HepG2 (cell line): ENCODE results near the gene FOCAD. TPM values are rescaled to one million over a fixed set of nuclear protein-coding genes. Genes with fewer than 3 reads are reported as not detected.

Experiments
- ATAC-seq: fragments of 200-7000 bp; cut with Tn5 transposase; 3 replicates; pipeline ENCODE4 v1.9.1; 2020; ENCODE audit warnings: mild to moderate bottlenecking, moderate library complexity
- BruUV-seq: library from RNA; stranded (reverse); fragments of 400-500 nt; replicated peaks from 2 replicates; lab custom pipeline; 2021; lab: Mats Ljungman, UMichigan
- CTCF ChIA-PET: fragments of 300-600 bp; formaldehyde crosslinking; extraction: SDS; loops from one replicate; lab custom pipeline; 2021; ENCODE audit warnings: low total read pairs, inconsistent platforms, low intra/inter-chr PET ratio; lab: Yijun Ruan, JAX
- POLR2A ChIA-PET: fragments of 350-600 bp; sonication (Branson Sonifier 250); formaldehyde crosslinking; loops from one replicate; lab custom pipeline; 2020; ENCODE audit warnings: antibody characterized with exemption, inconsistent platforms; lab: Yijun Ruan, JAX
- DNase-seq: peaks from one replicate; pipeline ENCODE4 v3.0.0-alpha.2; 2015; ENCODE audit warnings: low spot score
- FAIRE-seq: peaks from 3 replicates; lab custom pipeline; 2011; peaks lifted over from hg19 to GRCh38; lab: Jason Lieb, UNC
- H2AFZ ChIP-seq: one replicate; pipeline ENCODE4 v1.6.1; 2011; ENCODE audit warnings: low read length, inconsistent platforms
- H3K27ac ChIP-seq: fragments of 300-600 bp; 3 replicates; pipeline ENCODE4 v1.8.0; 2011; ENCODE audit warnings: mixed run types, mild to moderate bottlenecking, mixed read lengths, low read length, inconsistent platforms; ENCODE audit not compliant: insufficient read depth; ENCODE audit errors: extremely low read length
- H3K27me3 ChIP-seq, 2 experiments: fragments of 200-600 bp in 1 of 2; 2 replicates in 1 of 2; 3 replicates in 1 of 2; pipeline versions ENCODE4 v1.6.0 to v1.8.0; 2011; ENCODE audit warnings: low read length in 2 of 2, mild to moderate bottlenecking in 2 of 2, moderate library complexity in 2 of 2, inconsistent platforms in 1 of 2; ENCODE audit not compliant: insufficient read depth in 2 of 2, control insufficient read depth in 1 of 2
- H3K36me3 ChIP-seq, 2 experiments: fragments of 200-600 bp in 1 of 2; replicated peaks in 1 of 2; 2 replicates in 1 of 2; 3 replicates in 1 of 2; pipeline versions ENCODE4 v1.5.1 to v1.8.0; 2011; ENCODE audit warnings: low read length in 2 of 2, inconsistent platforms in 1 of 2; ENCODE audit not compliant: insufficient read depth in 2 of 2, control insufficient read depth in 1 of 2
- H3K4me1 ChIP-seq: 2 replicates; pipeline ENCODE4 v1.5.1; 2012; ENCODE audit warnings: low read length, inconsistent platforms; ENCODE audit not compliant: insufficient read depth
- H3K4me2 ChIP-seq: 2 replicates; pipeline ENCODE4 v1.6.0; 2011; ENCODE audit warnings: low read depth, low read length, inconsistent platforms
- H3K4me3 ChIP-seq, 3 experiments: fragments of 200-600 bp in 1 of 3; sonication (generic), shearing (Covaris generic) in 1 of 3; replicated peaks in 1 of 3; 2 replicates each; pipeline ENCODE4 v1.5.1; 2011 to 2016; ENCODE audit warnings: low read length in 3 of 3, inconsistent platforms in 2 of 3, low read depth in 2 of 3, mild to moderate bottlenecking in 2 of 3, control low read depth in 1 of 3, mixed read lengths in 1 of 3; ENCODE audit not compliant: insufficient read depth in 1 of 3
- H3K79me2 ChIP-seq: one replicate; pipeline ENCODE4 v1.6.1; 2011; ENCODE audit warnings: low read length, inconsistent platforms; ENCODE audit not compliant: insufficient read depth
- H3K9ac ChIP-seq: 2 replicates; pipeline ENCODE4 v1.6.0; 2011; ENCODE audit warnings: mild to moderate bottlenecking, low read depth, low read length, inconsistent platforms; ENCODE audit not compliant: insufficient read depth
- H3K9me3 ChIP-seq: 2 replicates; pipeline ENCODE4 v1.5.1; 2012; ENCODE audit warnings: mild to moderate bottlenecking, low read length
- H4K20me1 ChIP-seq: 2 replicates; pipeline ENCODE4 v1.6.0; 2011; ENCODE audit warnings: inconsistent platforms, mild to moderate bottlenecking, low read length, moderate library complexity; ENCODE audit not compliant: insufficient read depth
- CENPT ChIP-seq: sonication (generic); formaldehyde crosslinking; IDR thresholded peaks from 2 replicates; pipeline ENCODE4 v1.8.0; 2022; ENCODE audit warnings: low read depth, mild to moderate bottlenecking, moderate library complexity, missing genetic modification reagents
- SNAI1 ChIP-seq: sonication (generic); formaldehyde crosslinking; IDR thresholded peaks from 2 replicates; pipeline ENCODE4 v1.5.0; 2020; ENCODE audit warnings: mild to moderate bottlenecking, missing genetic modification reagents, borderline replicate concordance
- STAG1 ChIP-seq: sonication (generic); formaldehyde crosslinking; IDR thresholded peaks from 2 replicates; pipeline ENCODE4 v1.4.0; 2020; ENCODE audit warnings: missing genetic modification reagents
- TAF15 ChIP-seq: fragments of 200-400 bp; formaldehyde crosslinking; IDR thresholded peaks from one replicate; pipeline ENCODE4 v1.6.1; 2018; ENCODE audit warnings: mild to moderate bottlenecking, low read depth, low read length; ENCODE audit not compliant: poor library complexity, severe bottlenecking
- YY1 ChIP-seq: IDR thresholded peaks from 2 replicates; pipeline ENCODE4 v1.6.1; 2011; ENCODE audit warnings: low read length, low read depth, moderate library complexity, mild to moderate bottlenecking; ENCODE audit not compliant: insufficient read depth, insufficient replicate concordance
- ZNF260 ChIP-seq: sonication (generic); formaldehyde crosslinking; IDR thresholded peaks from 2 replicates; pipeline ENCODE4 v1.4.0; 2020; ENCODE audit warnings: missing genetic modification reagents, low read depth, mild to moderate bottlenecking, borderline replicate concordance
- ZNF382 ChIP-seq: sonication (generic); formaldehyde crosslinking; IDR thresholded peaks from 2 replicates; pipeline ENCODE4 v1.5.0; 2020; ENCODE audit warnings: missing genetic modification reagents, mild to moderate bottlenecking, borderline replicate concordance
- ZNF7 ChIP-seq: IDR thresholded peaks from 2 replicates; pipeline ENCODE4 v1.6.1; 2016; ENCODE audit warnings: missing biosample characterization, missing genetic modification reagents
- WGBS: methylation state at CpG from one replicate; pipeline ENCODE4 v1.1.6; 2017; ENCODE audit warnings: low lambda C conversion rate; 5-methylcytosine and 5-hydroxymethylcytosine counted together
- in situ Hi-C: cut with HindIII; loops from 2 replicates; pipeline ENCODE4 v1.10.0; 2017; ENCODE audit warnings: low pct_unique_long_range_greater_than_20kb; ENCODE audit not compliant: extremely low pct_ligation_motif_present
- intact Hi-C: fragments of 100-400 bp; cut with micrococcal nuclease; formaldehyde crosslinking; loops from one replicate; pipeline ENCODE4 v1.10.0; 2022; ENCODE audit not compliant: unreplicated experiment
- polyA plus RNA-seq, 8 experiments: library from polyadenylated mRNA; depleted of rRNA in 3 of 8; stranded (reverse) in 7 of 8; unstranded in 1 of 8; fragments of >200 nt; fragmentation: Illumina TruSeq in 4 of 8; extraction: Trizol in 4 of 8; gene quantifications; 2 replicates each; pipeline versions ENCODE4 v1.2.1 to v1.2.3, GENCODE V29; 2011 to 2016; ENCODE audit warnings: low read depth in 4 of 8, missing spikeins in 1 of 8, mixed read lengths in 1 of 8; ENCODE audit not compliant: insufficient read depth in 1 of 8
- total RNA-seq, 5 experiments: library from RNA; depleted of rRNA; stranded (reverse); fragments of >200 nt; fragmentation: Illumina TruSeq; extraction: Trizol; gene quantifications; 2 replicates each; pipeline ENCODE4 v1.2.3, GENCODE V29; 2016; ENCODE audit warnings: low read depth in 1 of 5
- TF ChIP-seq, protein P1 (sequence below): sonication (generic); formaldehyde crosslinking; IDR thresholded peaks from 2 replicates; pipeline ENCODE4 v1.8.1; 2023; ENCODE audit warnings: mild to moderate bottlenecking, inconsistent platforms, moderate library complexity, missing genetic modification reagents, borderline replicate concordance
- TF ChIP-seq, protein P2 (sequence below): sonication (generic); formaldehyde crosslinking; IDR thresholded peaks from 2 replicates; pipeline ENCODE4 v1.4.0; 2020; ENCODE audit warnings: mild to moderate bottlenecking, missing genetic modification reagents

FOCAD gene
- total and polyA plus RNA-seq, 2 of the 13 experiments (the other 11 are each of a cell fraction or from before 2014, with no cell fraction given) = 18.0 to 31.1 TPM

DNA sequence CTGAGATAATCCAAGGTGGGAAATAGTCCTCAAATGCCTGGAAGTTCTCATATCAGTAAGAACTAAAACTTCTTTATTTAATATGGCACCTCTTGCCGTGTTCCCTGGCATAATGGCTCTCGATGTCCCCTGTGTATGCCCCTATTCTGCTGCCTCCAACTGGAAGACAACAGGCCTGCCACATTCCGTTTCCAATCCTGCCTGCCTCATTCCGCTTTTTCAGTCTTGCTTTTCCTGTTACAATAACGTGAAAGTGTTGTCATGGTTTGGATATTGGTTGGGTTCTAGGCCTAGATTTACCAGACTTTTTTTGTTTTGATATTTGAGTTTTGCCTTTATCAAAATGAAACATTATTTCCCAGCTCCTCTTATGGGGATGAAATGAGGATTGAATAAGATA, 98.2 kb downstream of the FOCAD start:
- no peak overlapping the region for H3K4me2 ChIP-seq
- H3K27me3 ChIP-seq = no peaks in the 10 kb centered on the region
- H3K36me3 ChIP-seq = peaks cover 0 to 7% of the 10 kb centered on the region in 2 experiments; a peak in 1 of 5 replicates
- H3K9me3 ChIP-seq = no peaks in the 10 kb centered on the region
- no peak overlapping the region for H2AFZ ChIP-seq
- ChIA-PET CTCF (no interaction called here), POLR2A (no interaction called here)
- ATAC-seq (no peak), FAIRE-seq (no peak), DNase-seq (no peak)
- H4K20me1 ChIP-seq = no peaks in the 10 kb centered on the region
- H3K4me1 ChIP-seq = peaks cover 7% of the 10 kb centered on the region
- H3K27ac ChIP-seq = no peak overlapping the region
- H3K4me3 ChIP-seq = no peak overlapping the region
- H3K9ac ChIP-seq = no peak overlapping the region
- intact Hi-C loops (loop anchor here (10.0 kb wide), 1 partner anchor 97 kb away; the partner anchor contains the start of gene FOCAD), in situ Hi-C loops (no loop called here)
- no TSS peak for BruUV-seq
- no peaks in the 10 kb centered on the region for H3K79me2 ChIP-seq
- TF ChIP-seq ZNF382 (CRISPR knock-in tag) = no peak
- no peak for TF ChIP-seq SNAI1
- no peak for TF ChIP-seq TAF15
- no peak for TF ChIP-seq ZNF7 (CRISPR knock-in tag)
- TF ChIP-seq YY1 = no peak
- TF ChIP-seq, protein P1, sequence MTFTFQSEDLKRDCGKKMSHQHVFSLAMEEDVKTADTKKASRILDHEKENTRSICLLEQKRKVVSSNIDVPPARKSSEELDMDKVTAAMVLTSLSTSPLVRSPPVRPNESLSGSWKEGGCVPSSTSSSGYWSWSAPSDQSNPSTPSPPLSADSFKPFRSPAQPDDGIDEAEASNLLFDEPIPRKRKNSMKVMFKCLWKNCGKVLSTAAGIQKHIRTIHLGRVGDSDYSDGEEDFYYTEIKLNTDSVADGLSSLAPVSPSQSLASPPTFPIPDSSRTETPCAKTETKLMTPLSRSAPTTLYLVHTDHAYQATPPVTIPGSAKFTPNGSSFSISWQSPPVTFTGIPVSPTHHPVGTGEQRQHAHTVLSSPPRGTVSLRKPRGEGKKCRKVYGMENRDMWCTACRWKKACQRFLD = no peak
- no peak for TF ChIP-seq ZNF260 (CRISPR knock-in tag)
- no peak for TF ChIP-seq CENPT (CRISPR knock-in tag)
- no peak for TF ChIP-seq STAG1 (CRISPR knock-in tag)
- TF ChIP-seq, protein P2, sequence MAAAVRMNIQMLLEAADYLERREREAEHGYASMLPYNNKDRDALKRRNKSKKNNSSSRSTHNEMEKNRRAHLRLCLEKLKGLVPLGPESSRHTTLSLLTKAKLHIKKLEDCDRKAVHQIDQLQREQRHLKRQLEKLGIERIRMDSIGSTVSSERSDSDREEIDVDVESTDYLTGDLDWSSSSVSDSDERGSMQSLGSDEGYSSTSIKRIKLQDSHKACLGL (CRISPR knock-in tag) = no peak
- 98% methylated on average over 5 of the region's 5 CpGs for WGBS
